Activated gamma-delta T cell treated with Interleukin-2 at 50 U/mL for 16 hours (primary cell): ENCODE data around the gene KRTAP2-2.
"Not testable (repeated sequence)": the region's sequence is repeated elsewhere in the genome, so short reads cannot be mapped to it uniquely, and the experiment has no call there.

Experiments
- DNase-seq: peaks from one replicate; pipeline ENCODE4 v3.0.0-alpha.2; 2020

The KRTAP2-2 gene

GRCh38 chr17:41063449-41063848 lies 8.4 kb upstream of the KRTAP2-2 start:
- no peak for DNase-seq

- no peak for DNase-seq
These were observed 6.9 kb upstream of the KRTAP2-2 start for GRCh38 chr17:41061964-41062363.

GRCh38 chr17:41060052-41060604 lies 5.1 kb upstream of the KRTAP2-2 start, which contains the start of gene KRTAP2-3:
TSS of gene KRTAP2-3 (minus strand) at chr17:41060114. CDS start at chr17:41060050, 64 bp downstream.
- DNase-seq, result no peak

GRCh38 chr17:41059276-41060051 lies 4.4 kb upstream of the KRTAP2-2 start:
- DNase-seq, result not testable (repeated sequence)

- no peak for DNase-seq
These were observed 3.7 kb upstream of the KRTAP2-2 start for GRCh38 chr17:41058741-41059140.

GRCh38 chr17:41057547-41057946 lies 2.5 kb upstream of the KRTAP2-2 start:
- DNase-seq, result no peak

GRCh38 chr17:41054556-41054955 lies 474 bp downstream of the KRTAP2-2 start:
- not testable (repeated sequence) for DNase-seq

- no peak for DNase-seq
These were observed 1.0 kb downstream of the KRTAP2-2 start for GRCh38 chr17:41054025-41054424.

- no peak for DNase-seq
These were observed 2.5 kb downstream of the KRTAP2-2 start for GRCh38 chr17:41052566-41052965.

- no peak for DNase-seq
These were observed 5.9 kb downstream of the KRTAP2-2 start for GRCh38 chr17:41049110-41049509.

- no peak for DNase-seq
These were observed 6.6 kb downstream of the KRTAP2-2 start for GRCh38 chr17:41048441-41048840.

GRCh38 chr17:41046735-41047465 lies 8.1 kb downstream of the KRTAP2-2 start, which contains the start of gene KRTAP2-1:
TSS of gene KRTAP2-1 (minus strand) at chr17:41047316. CDS start at chr17:41047267, 49 bp downstream.
- DNase-seq, result not testable (repeated sequence)

- no peak for DNase-seq
These were observed 12.1 kb downstream of the KRTAP2-2 start for GRCh38 chr17:41042953-41043352.

- not testable (repeated sequence) for DNase-seq
These were observed 14.1 kb downstream of the KRTAP2-2 start, which contains the start of gene KRTAP1-1 for GRCh38 chr17:41040783-41041571. TSS of gene KRTAP1-1 (minus strand) at chr17:41041450. CDS start at chr17:41041397, 53 bp downstream.

GRCh38 chr17:41037853-41038350 lies 17.1 kb downstream of the KRTAP2-2 start:
- DNase-seq, result no peak

- DNase-seq, result not testable (repeated sequence)
These were observed 20.6 kb downstream of the KRTAP2-2 start, which contains the start of gene KRTAP1-3 for GRCh38 chr17:41034346-41034935. TSS of gene KRTAP1-3 (minus strand) at chr17:41034874. CDS start at chr17:41034821, 53 bp downstream.

- DNase-seq, result no peak
These were observed 25.3 kb downstream of the KRTAP2-2 start, which contains the start of gene KRTAP1-4 for GRCh38 chr17:41029633-41030245. TSS of gene KRTAP1-4 (minus strand) at chr17:41030195. CDS start at chr17:41030078, 117 bp downstream.

- DNase-seq, result no peak
These were observed 28.1 kb downstream of the KRTAP2-2 start, which contains the start of gene KRTAP1-5 for GRCh38 chr17:41026715-41027471. TSS of gene KRTAP1-5 (minus strand) at chr17:41027208. CDS start at chr17:41027155, 53 bp downstream.

GRCh38 chr17:41024697-41025096 lies 30.3 kb downstream of the KRTAP2-2 start:
- no peak for DNase-seq

- no peak for DNase-seq
These were observed 34.7 kb downstream of the KRTAP2-2 start for GRCh38 chr17:41020336-41020735.
